Measurements from ENCODE around the gene RBM20.

The RBM20 gene

GRCh38 chr10:110694263-110694662, 50.1 kb downstream of the RBM20 start:
- DNase-seq (ENCODE audit: low read depth) = no peak
- no peak for TF ChIP-seq CTCF (conservative IDR thresholded peaks at IDR 0.05; ENCODE audit: low read depth, low read length)

GRCh38 chr10:110694820-110695538, 50.8 kb downstream of the RBM20 start:
- no peak for DNase-seq (ENCODE audit: low read depth)
- no peak for TF ChIP-seq CTCF (conservative IDR thresholded peaks at IDR 0.05; ENCODE audit: low read depth, low read length)
- no peak overlapping the region for H3K4me3 ChIP-seq (ENCODE audit: low read length)

More at GRCh38 chr10:110694263-110694662, 50.1 kb downstream of the RBM20 start:
- no peak overlapping the region for H3K4me3 ChIP-seq (ENCODE audit: low read length)

- no peak overlapping the region for H3K4me3 ChIP-seq (ENCODE audit: low read length)
- TF ChIP-seq CTCF (conservative IDR thresholded peaks at IDR 0.05; ENCODE audit: low read depth, low read length) = no peak
- no peak for DNase-seq (ENCODE audit: low read depth)
These were observed 51.4 kb downstream of the RBM20 start for GRCh38 chr10:110695539-110695886.

- no peak for DNase-seq (ENCODE audit: low read depth)
- no peak overlapping the region for H3K4me3 ChIP-seq (ENCODE audit: low read length)
- no peak for TF ChIP-seq CTCF (conservative IDR thresholded peaks at IDR 0.05; ENCODE audit: low read depth, low read length)
These were observed 52.3 kb downstream of the RBM20 start for GRCh38 chr10:110696436-110696835.

- H3K4me3 ChIP-seq (ENCODE audit: low read length) = no peak overlapping the region
- DNase-seq (ENCODE audit: low read depth) = no peak
- no peak for TF ChIP-seq CTCF (conservative IDR thresholded peaks at IDR 0.05; ENCODE audit: low read depth, low read length)
These were observed 54.2 kb downstream of the RBM20 start for GRCh38 chr10:110698340-110698739.

- no peak for DNase-seq (ENCODE audit: low read depth)
- H3K4me3 ChIP-seq (ENCODE audit: low read length) = no peak overlapping the region
- no peak for TF ChIP-seq CTCF (conservative IDR thresholded peaks at IDR 0.05; ENCODE audit: low read depth, low read length)
These were observed 54.7 kb downstream of the RBM20 start for GRCh38 chr10:110698782-110699201.

GRCh38 chr10:110699859-110700468, 55.8 kb downstream of the RBM20 start:
- no peak for DNase-seq (ENCODE audit: low read depth)
- no peak overlapping the region for H3K4me3 ChIP-seq (ENCODE audit: low read length)
- no peak for TF ChIP-seq CTCF (conservative IDR thresholded peaks at IDR 0.05; ENCODE audit: low read depth, low read length)

Data from retinal pigment epithelial cell (primary cell).